ENCODE measurements around the gene PSMD5. TPM values are rescaled to one million over a fixed set of nuclear protein-coding genes. Genes with fewer than 3 reads are reported as not detected.
A peak's percentile ranks its signal among the peaks of the same experiment; 100 is the strongest.

Gene PSMD5
- total and polyA plus RNA-seq, 10 of the 15 experiments (the other 5 are each of a cell fraction or from before 2014, with no cell fraction given) = 8.8 to 47.7 (median 25.1) TPM

DNA sequence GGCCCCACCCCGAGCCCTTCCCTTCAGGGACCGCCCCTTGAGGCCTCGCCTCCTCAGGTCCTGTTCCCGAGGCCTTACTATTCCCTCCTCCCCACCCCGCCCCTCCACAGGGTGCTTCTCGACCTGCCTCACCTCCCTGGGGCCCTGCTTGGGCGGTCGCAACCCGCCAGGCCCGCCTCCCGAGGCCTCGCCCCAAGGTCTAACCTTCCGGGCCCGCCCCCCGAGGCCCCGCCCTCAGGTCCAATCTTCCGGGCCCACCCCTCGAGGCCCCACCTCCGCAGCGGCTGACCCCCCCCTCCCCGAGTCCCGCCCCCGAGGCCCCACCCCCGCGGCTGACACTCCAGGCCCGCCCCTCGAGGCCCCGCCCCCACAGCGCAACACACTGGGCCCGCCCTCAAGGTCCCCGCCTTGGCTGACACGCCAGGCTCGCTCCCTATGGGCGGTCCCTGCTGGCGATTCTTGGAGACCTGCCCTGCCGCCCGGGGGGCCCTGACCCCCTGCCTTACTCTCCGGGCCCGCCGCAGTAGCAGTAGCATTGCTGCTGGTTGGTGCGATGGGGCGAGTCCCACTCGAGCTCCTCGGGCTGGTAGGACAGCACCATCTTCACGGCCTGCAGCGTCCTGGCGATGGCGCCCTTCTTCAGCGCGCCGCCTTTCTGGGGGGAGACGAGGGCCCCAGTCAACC is 26.1 kb upstream of the PSMD5 start (continued):
- TF ChIP-seq, protein P1, sequence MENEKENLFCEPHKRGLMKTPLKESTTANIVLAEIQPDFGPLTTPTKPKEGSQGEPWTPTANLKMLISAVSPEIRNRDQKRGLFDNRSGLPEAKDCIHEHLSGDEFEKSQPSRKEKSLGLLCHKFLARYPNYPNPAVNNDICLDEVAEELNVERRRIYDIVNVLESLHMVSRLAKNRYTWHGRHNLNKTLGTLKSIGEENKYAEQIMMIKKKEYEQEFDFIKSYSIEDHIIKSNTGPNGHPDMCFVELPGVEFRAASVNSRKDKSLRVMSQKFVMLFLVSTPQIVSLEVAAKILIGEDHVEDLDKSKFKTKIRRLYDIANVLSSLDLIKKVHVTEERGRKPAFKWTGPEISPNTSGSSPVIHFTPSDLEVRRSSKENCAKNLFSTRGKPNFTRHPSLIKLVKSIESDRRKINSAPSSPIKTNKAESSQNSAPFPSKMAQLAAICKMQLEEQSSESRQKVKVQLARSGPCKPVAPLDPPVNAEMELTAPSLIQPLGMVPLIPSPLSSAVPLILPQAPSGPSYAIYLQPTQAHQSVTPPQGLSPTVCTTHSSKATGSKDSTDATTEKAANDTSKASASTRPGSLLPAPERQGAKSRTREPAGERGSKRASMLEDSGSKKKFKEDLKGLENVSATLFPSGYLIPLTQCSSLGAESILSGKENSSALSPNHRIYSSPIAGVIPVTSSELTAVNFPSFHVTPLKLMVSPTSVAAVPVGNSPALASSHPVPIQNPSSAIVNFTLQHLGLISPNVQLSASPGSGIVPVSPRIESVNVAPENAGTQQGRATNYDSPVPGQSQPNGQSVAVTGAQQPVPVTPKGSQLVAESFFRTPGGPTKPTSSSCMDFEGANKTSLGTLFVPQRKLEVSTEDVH (IDR thresholded peaks at IDR 0.05; ENCODE audit: low read depth, partially characterized antibody) = no peak
- TF ChIP-seq IKZF1 (conservative IDR thresholded peaks at IDR 0.05) (peak; percentile 72), CHD2 (IDR thresholded peaks at IDR 0.05; ENCODE audit: borderline replicate concordance, low read depth, low read length) (0 out of 2 replicates have a peak, but pooled peaks have one; percentile 44), BRCA1 (IDR thresholded peaks at IDR 0.05; ENCODE audit: low read depth, low read length) (no peak), MXI1 (IDR thresholded peaks at IDR 0.05; ENCODE audit: low read depth, low read length) (peak; percentile 74; the same call in 1 of the 2 replicates), MYC (IDR thresholded peaks at IDR 0.05; ENCODE audit: insufficient read depth, insufficient read length, insufficient replicate concordance, low read length, severe bottlenecking) (no peak), ZNF24 (IDR thresholded peaks at IDR 0.05) (peak; percentile 36; the same call in 1 of the 2 replicates), LARP7 (IDR thresholded peaks at IDR 0.05) (peak; percentile 66), BHLHE40 (IDR thresholded peaks at IDR 0.05; ENCODE audit: borderline replicate concordance in 1 of 2, low read depth in 2 of 2, low read length in 1 of 2) (peak; percentile 44 to 64; a peak in 3 of 4 replicates), NBN (IDR thresholded peaks at IDR 0.05) (peak; percentile 73; the same call in 1 of the 2 replicates), DPF2 (IDR thresholded peaks at IDR 0.05) (peak; percentile 75; the same call in 1 of the 2 replicates), JUNB (IDR thresholded peaks at IDR 0.05) (no peak), BCL11A (IDR thresholded peaks at IDR 0.05; ENCODE audit: low read depth, low read length) (no peak), FOS (IDR thresholded peaks at IDR 0.05; ENCODE audit: borderline replicate concordance, extremely low read depth, insufficient read length) (no peak), RAD21 (IDR thresholded peaks at IDR 0.05; ENCODE audit: insufficient read depth, low read depth, low read length) (peak; percentile 43), BACH1 (IDR thresholded peaks at IDR 0.05; ENCODE audit: borderline replicate concordance) (peak; percentile 80), POLR2A (IDR thresholded peaks at IDR 0.05; ENCODE audit: low read depth, low read length) (peak; percentile 80)
- TF ChIP-seq, protein P2, sequence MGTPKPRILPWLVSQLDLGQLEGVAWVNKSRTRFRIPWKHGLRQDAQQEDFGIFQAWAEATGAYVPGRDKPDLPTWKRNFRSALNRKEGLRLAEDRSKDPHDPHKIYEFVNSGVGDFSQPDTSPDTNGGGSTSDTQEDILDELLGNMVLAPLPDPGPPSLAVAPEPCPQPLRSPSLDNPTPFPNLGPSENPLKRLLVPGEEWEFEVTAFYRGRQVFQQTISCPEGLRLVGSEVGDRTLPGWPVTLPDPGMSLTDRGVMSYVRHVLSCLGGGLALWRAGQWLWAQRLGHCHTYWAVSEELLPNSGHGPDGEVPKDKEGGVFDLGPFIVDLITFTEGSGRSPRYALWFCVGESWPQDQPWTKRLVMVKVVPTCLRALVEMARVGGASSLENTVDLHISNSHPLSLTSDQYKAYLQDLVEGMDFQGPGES (IDR thresholded peaks at IDR 0.05) = no peak
- TF ChIP-seq, protein P3, sequence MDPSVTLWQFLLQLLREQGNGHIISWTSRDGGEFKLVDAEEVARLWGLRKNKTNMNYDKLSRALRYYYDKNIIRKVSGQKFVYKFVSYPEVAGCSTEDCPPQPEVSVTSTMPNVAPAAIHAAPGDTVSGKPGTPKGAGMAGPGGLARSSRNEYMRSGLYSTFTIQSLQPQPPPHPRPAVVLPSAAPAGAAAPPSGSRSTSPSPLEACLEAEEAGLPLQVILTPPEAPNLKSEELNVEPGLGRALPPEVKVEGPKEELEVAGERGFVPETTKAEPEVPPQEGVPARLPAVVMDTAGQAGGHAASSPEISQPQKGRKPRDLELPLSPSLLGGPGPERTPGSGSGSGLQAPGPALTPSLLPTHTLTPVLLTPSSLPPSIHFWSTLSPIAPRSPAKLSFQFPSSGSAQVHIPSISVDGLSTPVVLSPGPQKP (IDR thresholded peaks at IDR 0.05; ENCODE audit: low read depth, low read length) = no peak
- TF ChIP-seq, protein P4, sequence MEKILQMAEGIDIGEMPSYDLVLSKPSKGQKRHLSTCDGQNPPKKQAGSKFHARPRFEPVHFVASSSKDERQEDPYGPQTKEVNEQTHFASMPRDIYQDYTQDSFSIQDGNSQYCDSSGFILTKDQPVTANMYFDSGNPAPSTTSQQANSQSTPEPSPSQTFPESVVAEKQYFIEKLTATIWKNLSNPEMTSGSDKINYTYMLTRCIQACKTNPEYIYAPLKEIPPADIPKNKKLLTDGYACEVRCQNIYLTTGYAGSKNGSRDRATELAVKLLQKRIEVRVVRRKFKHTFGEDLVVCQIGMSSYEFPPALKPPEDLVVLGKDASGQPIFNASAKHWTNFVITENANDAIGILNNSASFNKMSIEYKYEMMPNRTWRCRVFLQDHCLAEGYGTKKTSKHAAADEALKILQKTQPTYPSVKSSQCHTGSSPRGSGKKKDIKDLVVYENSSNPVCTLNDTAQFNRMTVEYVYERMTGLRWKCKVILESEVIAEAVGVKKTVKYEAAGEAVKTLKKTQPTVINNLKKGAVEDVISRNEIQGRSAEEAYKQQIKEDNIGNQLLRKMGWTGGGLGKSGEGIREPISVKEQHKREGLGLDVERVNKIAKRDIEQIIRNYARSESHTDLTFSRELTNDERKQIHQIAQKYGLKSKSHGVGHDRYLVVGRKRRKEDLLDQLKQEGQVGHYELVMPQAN (conservative IDR thresholded peaks at IDR 0.05) = peak; percentile 64
- TF ChIP-seq, protein P5, sequence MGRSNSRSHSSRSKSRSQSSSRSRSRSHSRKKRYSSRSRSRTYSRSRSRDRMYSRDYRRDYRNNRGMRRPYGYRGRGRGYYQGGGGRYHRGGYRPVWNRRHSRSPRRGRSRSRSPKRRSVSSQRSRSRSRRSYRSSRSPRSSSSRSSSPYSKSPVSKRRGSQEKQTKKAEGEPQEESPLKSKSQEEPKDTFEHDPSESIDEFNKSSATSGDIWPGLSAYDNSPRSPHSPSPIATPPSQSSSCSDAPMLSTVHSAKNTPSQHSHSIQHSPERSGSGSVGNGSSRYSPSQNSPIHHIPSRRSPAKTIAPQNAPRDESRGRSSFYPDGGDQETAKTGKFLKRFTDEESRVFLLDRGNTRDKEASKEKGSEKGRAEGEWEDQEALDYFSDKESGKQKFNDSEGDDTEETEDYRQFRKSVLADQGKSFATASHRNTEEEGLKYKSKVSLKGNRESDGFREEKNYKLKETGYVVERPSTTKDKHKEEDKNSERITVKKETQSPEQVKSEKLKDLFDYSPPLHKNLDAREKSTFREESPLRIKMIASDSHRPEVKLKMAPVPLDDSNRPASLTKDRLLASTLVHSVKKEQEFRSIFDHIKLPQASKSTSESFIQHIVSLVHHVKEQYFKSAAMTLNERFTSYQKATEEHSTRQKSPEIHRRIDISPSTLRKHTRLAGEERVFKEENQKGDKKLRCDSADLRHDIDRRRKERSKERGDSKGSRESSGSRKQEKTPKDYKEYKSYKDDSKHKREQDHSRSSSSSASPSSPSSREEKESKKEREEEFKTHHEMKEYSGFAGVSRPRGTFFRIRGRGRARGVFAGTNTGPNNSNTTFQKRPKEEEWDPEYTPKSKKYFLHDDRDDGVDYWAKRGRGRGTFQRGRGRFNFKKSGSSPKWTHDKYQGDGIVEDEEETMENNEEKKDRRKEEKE (IDR thresholded peaks at IDR 0.05) = no peak

All from GM12878 (cell line).